ENCODE measurements around the gene CDH4.

- TF ChIP-seq, protein P1, sequence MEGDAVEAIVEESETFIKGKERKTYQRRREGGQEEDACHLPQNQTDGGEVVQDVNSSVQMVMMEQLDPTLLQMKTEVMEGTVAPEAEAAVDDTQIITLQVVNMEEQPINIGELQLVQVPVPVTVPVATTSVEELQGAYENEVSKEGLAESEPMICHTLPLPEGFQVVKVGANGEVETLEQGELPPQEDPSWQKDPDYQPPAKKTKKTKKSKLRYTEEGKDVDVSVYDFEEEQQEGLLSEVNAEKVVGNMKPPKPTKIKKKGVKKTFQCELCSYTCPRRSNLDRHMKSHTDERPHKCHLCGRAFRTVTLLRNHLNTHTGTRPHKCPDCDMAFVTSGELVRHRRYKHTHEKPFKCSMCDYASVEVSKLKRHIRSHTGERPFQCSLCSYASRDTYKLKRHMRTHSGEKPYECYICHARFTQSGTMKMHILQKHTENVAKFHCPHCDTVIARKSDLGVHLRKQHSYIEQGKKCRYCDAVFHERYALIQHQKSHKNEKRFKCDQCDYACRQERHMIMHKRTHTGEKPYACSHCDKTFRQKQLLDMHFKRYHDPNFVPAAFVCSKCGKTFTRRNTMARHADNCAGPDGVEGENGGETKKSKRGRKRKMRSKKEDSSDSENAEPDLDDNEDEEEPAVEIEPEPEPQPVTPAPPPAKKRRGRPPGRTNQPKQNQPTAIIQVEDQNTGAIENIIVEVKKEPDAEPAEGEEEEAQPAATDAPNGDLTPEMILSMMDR (IDR thresholded peaks at IDR 0.05): no peak
- TF ChIP-seq POLR2A (IDR thresholded peaks at IDR 0.05): no peak
Observed at GRCh38 chr20:61638802-61639585, 386.9 kb downstream of the CDH4 start.

Measured in sigmoid colon (tissue), 3 donors.